Fibroblast of lung (primary cell): Measurements from ENCODE around the gene MYZAP. TPM values are rescaled to one million over a fixed set of nuclear protein-coding genes. Genes with fewer than 3 reads are reported as not detected.

Source experiments
- DNase-seq, 2 donors: peaks; one replicate each; pipeline versions ENCODE4 v3.0.0 to v3.0.0-alpha.2; 2010; ENCODE audit warnings: low read depth in 2 of 2
- H2AFZ ChIP-seq: 2 replicates; pipeline ENCODE4 v1.5.1; 2012; ENCODE audit warnings: low read length, control low read depth, inconsistent platforms
- H3K27ac ChIP-seq: 2 replicates; pipeline ENCODE4 v1.5.1; 2011; ENCODE audit warnings: low read length, control low read depth; ENCODE audit not compliant: insufficient read depth
- H3K27me3 ChIP-seq: 2 replicates; pipeline ENCODE4 v1.5.1; 2011; ENCODE audit warnings: mild to moderate bottlenecking, low read length; ENCODE audit not compliant: control insufficient read depth, insufficient read depth
- H3K36me3 ChIP-seq: 2 replicates; pipeline ENCODE4 v1.5.1; 2011; ENCODE audit warnings: low read length; ENCODE audit not compliant: control insufficient read depth, insufficient read depth
- H3K4me1 ChIP-seq: 2 replicates; pipeline ENCODE4 v1.5.1; 2011; ENCODE audit warnings: low read length; ENCODE audit not compliant: control insufficient read depth, insufficient read depth; ENCODE audit errors: extremely low read depth
- H3K4me2 ChIP-seq: 2 replicates; pipeline ENCODE4 v1.5.1; 2011; ENCODE audit warnings: low read length, control low read depth; ENCODE audit not compliant: insufficient read depth; ENCODE audit errors: extremely low read depth
- H3K4me3 ChIP-seq, 4 experiments: fragments of 200-600 bp in 1 of 4; sonication (generic) in 1 of 4; replicated peaks in 1 of 4; 2 replicates each; pipeline ENCODE4 v1.5.1; 2011 to 2016; ENCODE audit warnings: low read length in 4 of 4, low read depth in 3 of 4, mild to moderate bottlenecking in 3 of 4, control low read depth in 2 of 4, inconsistent platforms in 1 of 4, mixed read lengths in 1 of 4; ENCODE audit not compliant: insufficient read depth in 1 of 4; ENCODE audit errors: control extremely low read depth in 1 of 4
- H3K79me2 ChIP-seq: 2 replicates; pipeline ENCODE4 v1.5.1; 2012; ENCODE audit warnings: mild to moderate bottlenecking, low read length, inconsistent platforms; ENCODE audit not compliant: control insufficient read depth, insufficient read depth
- H3K9ac ChIP-seq: 2 replicates; pipeline ENCODE4 v1.5.1; 2011; ENCODE audit warnings: mild to moderate bottlenecking, low read length, control low read depth; ENCODE audit not compliant: insufficient read depth
- H3K9me3 ChIP-seq: 2 replicates; pipeline ENCODE4 v1.5.1; 2012; ENCODE audit warnings: low read depth, low read length; ENCODE audit not compliant: control insufficient read depth, insufficient read depth
- H4K20me1 ChIP-seq: 2 replicates; pipeline ENCODE4 v1.5.1; 2011; ENCODE audit warnings: low read length; ENCODE audit not compliant: control insufficient read depth, insufficient read depth; ENCODE audit errors: extremely low read depth
- CTCF ChIP-seq, 2 donors: IDR thresholded peaks in 1 of 2; conservative IDR thresholded peaks in 1 of 2; 1 replicate in 1 of 2; 2 replicates in 1 of 2; pipeline ENCODE4 v1.5.1; 2011 to 2012; ENCODE audit warnings: low read length in 2 of 2, control low read depth in 1 of 2, inconsistent platforms in 1 of 2, low read depth in 1 of 2, mild to moderate bottlenecking in 1 of 2
- EZH2 ChIP-seq: IDR thresholded peaks from 2 replicates; pipeline ENCODE4 v1.5.1; 2012; ENCODE audit warnings: low read length, control low read depth, mild to moderate bottlenecking; ENCODE audit errors: missing control alignments
- polyA plus RNA-seq, 2 donors: library from polyadenylated mRNA; depleted of rRNA in 1 of 2; stranded (reverse) in 1 of 2; unstranded in 1 of 2; fragments of >200 nt; gene quantifications; 2 replicates each; pipeline ENCODE4 v1.2.1, GENCODE V29; 2011 to 2012; ENCODE audit warnings: missing spikeins in 1 of 2
- total RNA-seq: library from RNA; depleted of rRNA; stranded (reverse); fragments of >200 nt; gene quantifications from 2 replicates; pipeline ENCODE4 v1.2.1, GENCODE V29; 2014

MYZAP gene
- total and polyA plus RNA-seq, 2 donors (not counting 1 experiment from before 2014, with no cell fraction given), result 0.17 TPM; not detected in 1

- DNase-seq, result no peak
- no peaks in the 10 kb centered on the region for H3K27me3 ChIP-seq
- no peak overlapping the region for H3K4me3 ChIP-seq
- H3K4me1 ChIP-seq, result no peaks in the 10 kb centered on the region
- H3K4me2 ChIP-seq, result no peak overlapping the region
- no peak overlapping the region for H3K27ac ChIP-seq
- no peaks in the 10 kb centered on the region for H4K20me1 ChIP-seq
- no peak overlapping the region for H2AFZ ChIP-seq
- H3K36me3 ChIP-seq, result no peaks in the 10 kb centered on the region
- no peaks in the 10 kb centered on the region for H3K79me2 ChIP-seq
- no peak overlapping the region for H3K9ac ChIP-seq
- no peaks in the 10 kb centered on the region for H3K9me3 ChIP-seq
- TF ChIP-seq EZH2, result no peak
- no peak for TF ChIP-seq CTCF (conservative IDR thresholded peaks at IDR 0.05 in 1 of 2, IDR thresholded peaks at IDR 0.05 in 1 of 2; ENCODE audit: low read depth in 1 of 2, low read length in 2 of 2)
Measured at GRCh38 chr15:57656434-57656833, 64.7 kb downstream of the MYZAP start.

GRCh38 chr15:57657619-57658018, 65.9 kb downstream of the MYZAP start:
- H3K27ac ChIP-seq, result no peak overlapping the region
- H3K4me3 ChIP-seq, result no peak overlapping the region
- DNase-seq, result no peak
- H3K4me1 ChIP-seq, result no peaks in the 10 kb centered on the region
- no peak overlapping the region for H3K9ac ChIP-seq
- no peak overlapping the region for H3K4me2 ChIP-seq
- TF ChIP-seq CTCF (conservative IDR thresholded peaks at IDR 0.05 in 1 of 2, IDR thresholded peaks at IDR 0.05 in 1 of 2; ENCODE audit: low read depth in 1 of 2, low read length in 2 of 2) (no peak), EZH2 (no peak)
- H3K36me3 ChIP-seq, result no peaks in the 10 kb centered on the region
- peaks cover 3% of the 10 kb centered on the region for H3K27me3 ChIP-seq
- H3K79me2 ChIP-seq, result no peaks in the 10 kb centered on the region
- H3K9me3 ChIP-seq, result no peaks in the 10 kb centered on the region
- H2AFZ ChIP-seq, result no peak overlapping the region
- H4K20me1 ChIP-seq, result no peaks in the 10 kb centered on the region

GRCh38 chr15:57662091-57662744, 70.5 kb downstream of the MYZAP start:
- H3K27ac ChIP-seq, result no peak overlapping the region
- TF ChIP-seq EZH2 (no peak), CTCF (conservative IDR thresholded peaks at IDR 0.05 in 1 of 2, IDR thresholded peaks at IDR 0.05 in 1 of 2; ENCODE audit: low read depth in 1 of 2, low read length in 2 of 2) (no peak)
- no peaks in the 10 kb centered on the region for H4K20me1 ChIP-seq
- H3K4me2 ChIP-seq, result no peak overlapping the region
- H3K79me2 ChIP-seq, result no peaks in the 10 kb centered on the region
- no peak overlapping the region for H3K4me3 ChIP-seq
- no peak for DNase-seq
- H3K9me3 ChIP-seq, result no peaks in the 10 kb centered on the region
- H3K9ac ChIP-seq, result no peak overlapping the region
- no peak overlapping the region for H2AFZ ChIP-seq
- no peaks in the 10 kb centered on the region for H3K4me1 ChIP-seq
- peaks cover 3% of the 10 kb centered on the region for H3K27me3 ChIP-seq
- H3K36me3 ChIP-seq, result no peaks in the 10 kb centered on the region
